Astrocyte (in vitro differentiated cells and primary cell): ENCODE results near the gene DCUN1D5.

Experiments used
- EZH2 ChIP-seq: IDR thresholded peaks from 2 replicates; pipeline ENCODE4 v1.6.1; 2012; ENCODE audit warnings: mild to moderate bottlenecking, low read length, inconsistent platforms; ENCODE audit not compliant: insufficient read depth
- TF ChIP-seq, protein P1 (sequence below): IDR thresholded peaks from 2 replicates; pipeline ENCODE4 v1.5.1; 2011; ENCODE audit warnings: low read depth, mild to moderate bottlenecking, inconsistent platforms, low read length, moderate library complexity; ENCODE audit not compliant: insufficient read depth

DNA sequence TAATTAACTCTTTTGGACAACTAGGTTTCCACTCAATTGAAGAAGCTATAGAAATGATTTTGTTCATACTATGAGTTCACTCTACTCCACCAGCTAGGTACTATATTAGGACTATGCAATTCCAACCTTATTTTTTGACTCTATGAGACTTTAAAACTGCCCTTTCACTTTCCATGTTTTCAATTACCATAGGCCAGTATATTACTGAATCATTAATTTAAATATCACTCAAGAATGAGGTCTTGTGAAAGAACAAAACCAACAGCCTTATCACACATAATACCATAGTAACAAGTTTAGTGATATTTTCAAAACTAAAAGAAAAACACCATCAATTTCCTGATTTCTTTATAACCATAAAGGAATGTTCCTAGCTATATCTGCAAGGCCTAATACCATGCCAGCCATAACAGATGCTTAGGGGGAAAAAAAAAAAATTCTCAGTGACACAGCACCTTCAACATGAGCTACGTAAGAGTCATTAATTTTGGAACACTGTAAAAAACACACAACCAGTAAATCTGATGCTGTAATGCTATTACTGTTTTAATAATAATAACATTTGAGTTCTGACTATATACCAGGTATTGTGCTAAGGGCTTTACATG, 6.1 kb downstream of the DCUN1D5 start:
- TF ChIP-seq, protein P1, sequence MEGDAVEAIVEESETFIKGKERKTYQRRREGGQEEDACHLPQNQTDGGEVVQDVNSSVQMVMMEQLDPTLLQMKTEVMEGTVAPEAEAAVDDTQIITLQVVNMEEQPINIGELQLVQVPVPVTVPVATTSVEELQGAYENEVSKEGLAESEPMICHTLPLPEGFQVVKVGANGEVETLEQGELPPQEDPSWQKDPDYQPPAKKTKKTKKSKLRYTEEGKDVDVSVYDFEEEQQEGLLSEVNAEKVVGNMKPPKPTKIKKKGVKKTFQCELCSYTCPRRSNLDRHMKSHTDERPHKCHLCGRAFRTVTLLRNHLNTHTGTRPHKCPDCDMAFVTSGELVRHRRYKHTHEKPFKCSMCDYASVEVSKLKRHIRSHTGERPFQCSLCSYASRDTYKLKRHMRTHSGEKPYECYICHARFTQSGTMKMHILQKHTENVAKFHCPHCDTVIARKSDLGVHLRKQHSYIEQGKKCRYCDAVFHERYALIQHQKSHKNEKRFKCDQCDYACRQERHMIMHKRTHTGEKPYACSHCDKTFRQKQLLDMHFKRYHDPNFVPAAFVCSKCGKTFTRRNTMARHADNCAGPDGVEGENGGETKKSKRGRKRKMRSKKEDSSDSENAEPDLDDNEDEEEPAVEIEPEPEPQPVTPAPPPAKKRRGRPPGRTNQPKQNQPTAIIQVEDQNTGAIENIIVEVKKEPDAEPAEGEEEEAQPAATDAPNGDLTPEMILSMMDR: no peak
- TF ChIP-seq EZH2: no peak
